Ishikawa (cell line): ENCODE measurements around the gene RNF141.

Source experiments
- EP300 ChIP-seq: IDR thresholded peaks from 2 replicates; pipeline ENCODE4 v1.6.1; 2012; ENCODE audit warnings: borderline replicate concordance
- FOXM1 ChIP-seq: IDR thresholded peaks from 2 replicates; pipeline ENCODE4 v1.6.1; 2012; ENCODE audit warnings: low read depth, borderline replicate concordance
- TAF1 ChIP-seq: IDR thresholded peaks from 2 replicates; pipeline ENCODE4 v1.6.1; 2012; ENCODE audit warnings: low read depth, mild to moderate bottlenecking
- YY1 ChIP-seq: IDR thresholded peaks from 2 replicates; pipeline ENCODE4 v1.6.1; 2012; ENCODE audit warnings: low read depth

DNA sequence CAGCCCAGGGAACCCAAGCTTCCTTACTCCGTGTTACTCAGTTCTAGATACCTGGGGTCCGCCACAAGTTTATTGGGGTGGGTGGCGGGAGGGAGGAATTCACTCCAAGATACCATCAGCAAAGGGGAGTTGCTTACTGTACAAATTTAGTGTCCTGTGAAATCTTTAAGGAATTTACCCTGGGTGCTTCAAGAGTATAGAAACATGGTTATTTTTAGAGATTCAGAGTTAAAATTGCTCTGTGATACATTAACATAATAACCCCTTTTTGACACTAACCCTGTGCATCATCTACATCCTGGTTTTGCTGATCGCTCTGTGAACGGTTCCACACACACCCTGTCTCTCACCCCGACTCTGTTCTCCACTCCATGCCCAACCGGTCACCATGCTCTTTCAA is 46.4 kb upstream of the RNF141 start:
- TF ChIP-seq YY1: no peak
- TF ChIP-seq TAF1: no peak
- no peak for TF ChIP-seq EP300
- TF ChIP-seq FOXM1: no peak
